ENCODE data around the gene CYB5D1.

GRCh38 chr17:7833011-7833794 is 24.6 kb upstream of the CYB5D1 start:
- TF ChIP-seq CTCF (conservative IDR thresholded peaks at IDR 0.05; ENCODE audit: low read depth, low read length) (no peak), EZH2 (IDR thresholded peaks at IDR 0.05; ENCODE audit: borderline replicate concordance, low read depth, low read length, poor library complexity, severe bottlenecking) (no peak)
